GM18517 (cell line): Measurements from ENCODE around the gene LRRC8D.

Source experiments
- ATAC-seq: cut with Tn5 transposase; IDR thresholded peaks from one replicate; pipeline ENCODE4 v1.9.1; 2021; ENCODE audit warnings: mild to moderate bottlenecking, moderate library complexity; ENCODE audit not compliant: unreplicated experiment

LRRC8D gene

GRCh38 chr1:89832496-89833127 is 11.8 kb downstream of the LRRC8D start:
- ATAC-seq, result no peak

- no peak for ATAC-seq
Measured at GRCh38 chr1:89833183-89834082, 12.6 kb downstream of the LRRC8D start.

GRCh38 chr1:89834083-89834704 is 13.4 kb downstream of the LRRC8D start:
- no peak for ATAC-seq

DNA sequence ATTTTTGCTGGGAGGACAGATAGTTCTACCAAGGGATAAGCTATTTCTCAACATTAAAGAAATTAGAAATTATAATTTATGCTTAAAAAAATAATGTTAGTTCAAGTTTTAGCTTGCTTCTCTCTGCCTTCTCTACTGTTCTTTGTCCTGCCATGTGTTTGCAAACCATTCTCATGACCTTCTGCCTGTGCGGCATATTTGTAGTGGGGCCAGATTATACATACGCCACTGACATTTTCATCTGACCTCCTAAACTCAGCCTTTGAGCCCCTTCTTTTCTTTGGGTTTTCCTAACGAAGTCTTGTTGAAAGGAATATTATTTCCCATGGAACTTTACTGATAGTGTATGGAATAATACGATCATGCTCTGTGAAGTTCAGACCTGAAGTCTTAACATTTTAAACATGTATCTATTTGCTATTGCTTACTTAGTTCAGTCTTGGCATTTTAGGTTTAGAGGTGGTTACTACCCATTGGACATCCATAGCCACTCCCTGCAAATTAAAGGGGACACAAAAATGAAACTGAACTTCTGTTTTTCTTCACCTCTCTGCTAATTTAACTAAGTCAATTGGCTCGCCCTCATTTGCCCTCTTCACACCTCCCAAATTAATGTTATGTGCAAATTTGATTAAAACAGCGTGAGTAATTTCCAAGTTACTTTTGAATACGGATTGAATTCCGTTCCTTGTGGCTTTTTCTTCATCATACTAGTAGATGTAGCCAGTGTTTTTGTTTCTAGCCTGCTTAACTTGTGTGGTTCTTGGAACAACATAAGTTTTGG is 15.6 kb downstream of the LRRC8D start:
- ATAC-seq, result no peak

- ATAC-seq, result no peak
Measured at GRCh38 chr1:89837036-89837481, 16.2 kb downstream of the LRRC8D start.

DNA sequence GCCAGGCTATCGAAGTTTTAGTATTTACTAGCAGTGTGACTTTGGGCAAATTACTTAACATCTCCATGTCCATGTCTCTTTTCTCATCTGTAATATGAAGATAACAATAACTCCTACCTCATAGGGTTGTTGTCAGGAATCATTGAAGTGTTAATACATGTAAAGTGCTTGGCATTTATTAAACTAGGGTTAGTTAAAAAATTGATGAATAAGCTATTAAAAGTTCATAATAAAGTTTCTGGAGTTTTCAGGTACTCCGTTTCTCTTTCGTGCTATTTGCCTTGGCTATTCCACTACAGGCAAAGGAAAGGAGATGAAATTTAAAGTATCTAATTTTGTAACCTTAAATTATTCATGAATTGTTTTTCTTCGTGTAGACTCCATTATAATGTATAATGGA is 16.7 kb downstream of the LRRC8D start:
- no peak for ATAC-seq

GRCh38 chr1:89839516-89839915 is 18.7 kb downstream of the LRRC8D start:
- ATAC-seq, result no peak

- ATAC-seq, result no peak
Measured at GRCh38 chr1:89841507-89841906, 20.7 kb downstream of the LRRC8D start.

DNA sequence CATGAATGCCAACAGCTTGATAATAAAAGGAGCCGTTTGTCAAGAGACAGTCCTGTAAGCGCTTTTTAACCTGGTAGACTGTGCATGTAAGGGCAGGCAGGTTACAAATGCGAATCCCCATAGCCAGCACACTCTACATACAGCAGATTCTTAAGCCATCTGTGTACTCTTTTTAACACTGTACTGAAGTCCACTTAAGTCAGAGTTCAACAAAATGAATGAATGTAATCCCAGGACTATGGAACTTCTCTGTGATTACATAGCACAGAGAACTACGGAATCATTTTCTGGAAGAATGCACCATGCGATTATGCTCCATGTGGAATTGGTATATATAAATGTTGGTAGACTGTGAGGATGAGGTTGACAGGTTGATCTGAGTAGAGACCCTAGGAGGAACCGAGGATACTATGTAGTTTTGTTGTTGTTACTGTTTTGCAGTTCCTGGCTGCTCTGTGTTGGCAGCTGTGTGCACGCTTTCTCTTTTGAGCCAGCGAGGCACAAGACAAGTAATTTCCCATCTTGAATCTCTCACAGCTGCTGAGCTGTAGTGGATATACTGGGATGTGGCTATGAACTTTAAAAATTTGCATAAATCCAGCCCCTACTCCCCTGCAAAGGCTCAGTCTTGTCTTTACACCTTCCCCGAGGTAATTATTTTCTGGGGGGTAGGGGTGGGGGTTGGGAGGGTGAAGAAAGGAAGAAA is 21.9 kb downstream of the LRRC8D start:
- peak; percentile 55 for ATAC-seq

DNA sequence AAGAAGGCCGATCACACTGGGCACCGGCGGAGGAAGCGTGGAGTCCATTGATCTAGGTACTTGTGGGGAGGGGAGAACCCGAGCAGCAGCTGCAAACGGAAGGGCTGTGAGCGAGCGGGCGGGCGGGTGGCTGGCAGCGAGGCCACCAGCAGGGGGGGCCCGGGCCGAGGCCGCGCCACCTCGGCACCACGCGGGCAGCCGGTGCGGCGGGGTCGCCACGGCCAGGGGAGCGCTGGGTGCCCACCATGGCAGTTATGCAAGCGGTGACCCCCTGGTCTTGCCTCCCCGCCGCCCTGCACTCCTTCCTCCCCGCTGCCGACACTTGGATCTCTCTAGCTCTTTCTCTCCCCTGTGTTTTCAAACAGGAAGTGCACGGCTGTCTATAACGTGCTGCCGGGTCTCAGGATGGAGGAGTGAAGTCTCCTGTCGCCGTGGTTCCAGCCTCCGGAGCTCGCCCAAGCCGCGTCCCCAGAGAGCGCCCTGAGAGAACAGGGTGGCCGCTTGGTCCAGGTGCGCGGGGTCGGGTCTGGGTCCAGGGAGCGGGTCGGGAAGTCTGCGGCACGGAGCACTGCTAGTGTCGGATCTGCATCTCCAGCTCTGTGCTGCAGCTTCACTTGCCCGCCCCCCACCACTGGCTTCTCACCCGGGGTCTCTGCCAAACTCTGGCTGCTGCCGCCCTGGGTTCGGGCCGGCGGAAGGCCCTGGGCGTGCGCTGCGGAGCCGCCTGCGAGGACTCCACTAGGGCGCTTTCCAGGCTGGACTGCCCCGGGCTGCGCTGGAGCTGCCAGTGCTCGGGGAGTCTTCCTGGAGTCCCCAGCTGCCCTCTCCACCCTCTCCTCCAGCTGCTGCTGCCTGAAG is 22.7 kb downstream of the LRRC8D start:
- peak; percentile 78 for ATAC-seq

DNA sequence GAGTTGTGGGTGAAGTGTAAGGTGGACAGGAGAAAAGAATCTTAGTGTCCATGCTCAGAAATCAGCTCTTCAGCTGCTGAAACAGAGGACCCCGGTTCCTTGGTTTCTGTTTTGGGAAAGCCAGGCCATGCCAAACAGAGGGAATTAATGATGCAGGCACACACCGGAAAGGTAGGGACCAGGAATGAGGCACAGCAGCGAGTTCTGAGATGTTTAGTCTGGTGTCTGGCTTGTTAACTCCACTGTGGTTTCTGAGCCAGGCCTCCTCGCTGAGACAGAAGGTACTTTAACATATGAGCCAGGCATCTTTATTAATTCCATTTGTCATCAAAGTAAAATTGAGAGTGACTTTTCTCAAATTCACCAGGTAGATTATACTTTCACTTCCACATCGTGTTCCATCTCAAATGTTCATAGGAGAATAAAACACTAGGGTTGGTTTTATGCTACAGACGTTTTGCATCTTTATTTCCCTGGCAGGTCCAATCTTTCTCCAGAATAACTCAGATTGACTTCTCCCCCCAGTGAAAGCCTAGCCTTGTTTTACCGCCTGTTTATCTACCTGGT is 23.5 kb downstream of the LRRC8D start:
- no peak for ATAC-seq

GRCh38 chr1:89844860-89845259 is 24.0 kb downstream of the LRRC8D start:
- no peak for ATAC-seq

DNA sequence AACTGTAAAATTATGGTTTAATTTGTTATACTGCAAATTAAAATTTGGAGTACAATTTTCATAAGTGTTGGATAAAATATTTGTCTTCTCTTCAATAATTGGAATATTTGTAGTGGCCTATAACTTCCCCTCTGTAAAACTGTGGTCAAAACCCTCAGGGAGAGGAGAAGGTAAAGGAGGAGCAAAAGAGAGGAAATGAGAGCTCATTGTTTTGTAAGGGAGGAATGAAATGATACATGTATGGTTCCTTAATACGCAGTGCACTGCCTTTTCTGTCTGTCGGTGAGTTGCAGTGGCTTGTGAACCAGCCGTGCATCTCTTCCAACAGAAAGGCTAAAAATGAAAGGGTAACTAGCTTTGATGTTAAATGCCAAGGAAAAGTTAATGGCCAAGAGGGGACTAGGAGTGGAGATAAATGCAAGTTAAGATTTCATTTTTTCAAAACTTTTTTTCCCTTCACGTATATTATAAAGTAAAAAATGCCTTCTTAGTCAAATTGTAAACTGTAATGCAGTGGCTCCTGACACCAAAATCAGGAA is 26.4 kb downstream of the LRRC8D start:
- ATAC-seq, result no peak

- no peak for ATAC-seq
Measured at GRCh38 chr1:89850844-89851415, 30.1 kb downstream of the LRRC8D start.

DNA sequence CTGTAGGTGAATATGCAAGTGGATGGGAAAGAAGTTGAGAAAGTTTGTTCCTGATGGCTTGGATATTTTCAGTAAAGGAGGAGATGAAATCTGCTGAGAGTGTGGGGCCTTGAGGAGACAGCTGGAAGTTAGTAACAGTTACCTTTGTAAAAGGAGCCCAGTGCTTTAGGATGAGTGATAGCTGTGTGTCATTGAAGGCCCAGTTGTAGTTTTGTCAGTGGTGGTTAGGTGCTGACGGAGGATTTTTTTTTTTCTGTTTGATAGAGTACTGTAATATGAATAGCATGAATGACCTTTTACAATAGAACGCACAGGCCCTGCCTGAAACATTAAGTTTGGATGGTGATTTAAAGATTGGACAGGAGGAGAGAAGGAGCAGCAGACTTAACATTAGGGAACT is 33.3 kb downstream of the LRRC8D start:
- no peak for ATAC-seq

DNA sequence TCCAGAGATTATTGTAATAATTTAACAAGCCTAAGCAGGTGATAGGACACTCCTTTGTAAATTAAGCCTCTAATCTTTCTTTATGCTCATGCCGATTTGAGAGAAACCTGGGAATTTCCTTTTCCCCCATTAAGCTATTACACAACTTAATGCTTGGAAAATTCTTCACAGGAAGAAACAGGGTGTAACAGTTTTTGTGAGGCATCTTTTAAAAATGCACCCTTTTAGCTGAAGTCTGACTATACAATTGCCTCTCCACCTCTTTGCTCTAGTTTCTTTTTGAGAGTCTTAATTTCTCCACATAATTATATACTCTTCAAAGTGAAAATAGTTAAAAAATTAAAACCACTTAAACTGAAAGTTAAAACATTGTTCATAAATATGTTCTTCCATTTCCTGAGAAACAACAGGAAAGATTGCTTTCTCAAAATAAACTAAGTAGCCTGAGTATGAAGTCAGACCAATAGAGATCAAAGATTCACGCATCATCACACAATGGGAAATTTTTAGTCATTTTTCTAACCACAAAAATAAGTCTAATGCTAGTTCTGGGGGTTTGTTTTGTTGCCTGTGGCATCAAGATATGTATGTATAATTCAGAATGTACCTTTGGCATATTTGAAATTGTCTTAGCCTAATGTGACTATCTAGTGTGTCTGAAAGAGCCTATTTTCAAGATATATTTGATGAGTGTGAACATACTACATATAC is 34.7 kb downstream of the LRRC8D start:
- ATAC-seq, result peak; percentile 93

DNA sequence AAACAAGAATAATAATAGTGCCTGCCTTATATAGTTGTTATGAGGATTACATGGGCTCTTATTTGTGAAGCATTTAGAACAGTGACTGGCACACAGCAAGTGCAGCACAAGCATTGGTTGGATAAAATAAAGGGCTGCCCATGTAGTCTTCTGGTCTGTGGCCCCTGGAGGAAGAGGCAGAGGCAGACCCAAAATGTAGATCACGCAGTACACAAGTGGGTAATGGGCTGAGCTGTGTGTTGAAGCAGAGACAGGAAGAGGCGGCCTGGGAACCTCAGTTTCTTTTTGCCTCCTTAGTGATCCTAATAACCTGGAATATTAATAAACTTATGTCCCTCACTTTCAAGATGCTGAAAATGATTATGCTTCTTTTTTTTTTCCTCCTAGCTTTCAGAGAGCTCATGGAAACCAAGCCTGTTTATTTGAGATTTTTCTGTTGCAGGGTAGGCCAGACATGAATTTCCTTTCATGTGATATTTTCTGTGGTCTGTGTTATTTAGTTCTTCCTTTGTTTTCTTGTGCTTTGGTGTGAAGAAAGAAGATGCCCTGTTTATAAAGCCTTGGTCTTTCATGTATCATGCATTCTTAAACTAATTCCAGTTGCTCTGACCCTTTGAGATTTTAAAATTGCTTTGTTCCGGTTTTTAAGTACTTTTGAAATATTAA is 42.5 kb downstream of the LRRC8D start:
- ATAC-seq, result no peak
